HL-60 (cell line): ENCODE measurements around the gene IGFBP6.

Experiments used
- POLR2AphosphoS5 ChIP-seq: IDR thresholded peaks from 2 replicates; pipeline ENCODE4 v1.6.1; 2012; ENCODE audit warnings: low read depth
- TF ChIP-seq, protein P1 (sequence below): IDR thresholded peaks from one replicate; pipeline ENCODE4 v1.5.1; 2011; ENCODE audit warnings: low read length, control low read depth, inconsistent platforms; ENCODE audit not compliant: insufficient read depth

DNA sequence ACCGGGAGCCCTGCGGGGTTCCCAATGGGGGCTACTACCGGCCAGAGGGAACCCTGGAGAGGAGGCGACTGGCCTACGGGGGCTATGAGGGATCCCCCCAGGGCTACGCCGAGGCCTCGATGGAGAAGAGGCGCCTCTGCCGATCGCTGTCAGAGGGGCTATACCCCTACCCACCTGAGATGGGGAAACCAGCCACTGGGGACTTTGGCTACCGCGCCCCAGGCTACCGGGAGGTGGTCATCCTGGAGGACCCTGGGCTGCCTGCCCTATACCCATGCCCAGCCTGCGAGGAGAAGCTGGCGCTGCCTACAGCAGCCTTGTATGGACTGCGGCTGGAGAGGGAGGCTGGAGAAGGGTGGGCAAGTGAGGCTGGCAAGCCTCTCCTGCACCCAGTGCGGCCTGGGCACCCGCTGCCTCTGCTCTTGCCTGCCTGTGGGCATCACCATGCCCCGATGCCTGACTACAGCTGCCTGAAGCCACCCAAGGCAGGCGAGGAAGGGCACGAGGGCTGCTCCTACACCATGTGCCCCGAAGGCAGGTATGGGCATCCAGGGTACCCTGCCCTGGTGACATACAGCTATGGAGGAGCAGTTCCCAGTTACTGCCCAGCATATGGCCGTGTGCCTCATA, 37.9 kb upstream of the IGFBP6 start:
- TF ChIP-seq, protein P1, sequence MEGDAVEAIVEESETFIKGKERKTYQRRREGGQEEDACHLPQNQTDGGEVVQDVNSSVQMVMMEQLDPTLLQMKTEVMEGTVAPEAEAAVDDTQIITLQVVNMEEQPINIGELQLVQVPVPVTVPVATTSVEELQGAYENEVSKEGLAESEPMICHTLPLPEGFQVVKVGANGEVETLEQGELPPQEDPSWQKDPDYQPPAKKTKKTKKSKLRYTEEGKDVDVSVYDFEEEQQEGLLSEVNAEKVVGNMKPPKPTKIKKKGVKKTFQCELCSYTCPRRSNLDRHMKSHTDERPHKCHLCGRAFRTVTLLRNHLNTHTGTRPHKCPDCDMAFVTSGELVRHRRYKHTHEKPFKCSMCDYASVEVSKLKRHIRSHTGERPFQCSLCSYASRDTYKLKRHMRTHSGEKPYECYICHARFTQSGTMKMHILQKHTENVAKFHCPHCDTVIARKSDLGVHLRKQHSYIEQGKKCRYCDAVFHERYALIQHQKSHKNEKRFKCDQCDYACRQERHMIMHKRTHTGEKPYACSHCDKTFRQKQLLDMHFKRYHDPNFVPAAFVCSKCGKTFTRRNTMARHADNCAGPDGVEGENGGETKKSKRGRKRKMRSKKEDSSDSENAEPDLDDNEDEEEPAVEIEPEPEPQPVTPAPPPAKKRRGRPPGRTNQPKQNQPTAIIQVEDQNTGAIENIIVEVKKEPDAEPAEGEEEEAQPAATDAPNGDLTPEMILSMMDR, result no peak
- no peak for TF ChIP-seq POLR2AphosphoS5
